AG09319 (cell line): ENCODE measurements around the gene C1GALT1.

Experiments
- DNase-seq: peaks from one replicate; pipeline ENCODE4 v3.0.0-alpha.2; 2010; ENCODE audit warnings: low read depth; ENCODE audit errors: extremely low read depth
- CTCF ChIP-seq: IDR thresholded peaks from 2 replicates; pipeline ENCODE4 v1.5.1; 2011; ENCODE audit warnings: low read depth, mild to moderate bottlenecking, inconsistent platforms, low read length, moderate library complexity

C1GALT1 gene

GRCh38 chr7:7271094-7271874 is 88.9 kb downstream of the C1GALT1 start:
- TF ChIP-seq CTCF = no peak
- DNase-seq = no peak

GRCh38 chr7:7272294-7272693 is 90.0 kb downstream of the C1GALT1 start:
- no peak for TF ChIP-seq CTCF
- DNase-seq = no peak

- DNase-seq = no peak
These were observed 92.4 kb downstream of the C1GALT1 start for GRCh38 chr7:7274782-7275181.

GRCh38 chr7:7276161-7276560 is 93.8 kb downstream of the C1GALT1 start:
- DNase-seq = no peak
- TF ChIP-seq CTCF = no peak

More at GRCh38 chr7:7274782-7275181, 92.4 kb downstream of the C1GALT1 start:
- TF ChIP-seq CTCF = no peak

- no peak for TF ChIP-seq CTCF
- DNase-seq = no peak
These were observed 108.2 kb downstream of the C1GALT1 start for GRCh38 chr7:7290429-7291122.

- DNase-seq = no peak
- TF ChIP-seq CTCF = no peak
These were observed 109.7 kb downstream of the C1GALT1 start for GRCh38 chr7:7292085-7292484.

- TF ChIP-seq CTCF = no peak
- DNase-seq = no peak
These were observed 110.3 kb downstream of the C1GALT1 start for GRCh38 chr7:7292608-7293007.
